GM18867 (cell line): ENCODE measurements around the gene IRF9.

Experiments
- ATAC-seq: cut with Tn5 transposase; IDR thresholded peaks from one replicate; pipeline ENCODE4 v1.9.1; 2021; ENCODE audit warnings: mild to moderate bottlenecking, moderate library complexity; ENCODE audit not compliant: unreplicated experiment

The IRF9 gene

GRCh38 chr14:24176599-24176998 is 15.5 kb downstream of the IRF9 start:
- no peak for ATAC-seq

- ATAC-seq = no peak
Measured at GRCh38 chr14:24177041-24177825, 16.2 kb downstream of the IRF9 start.

GRCh38 chr14:24177891-24178290 is 16.8 kb downstream of the IRF9 start:
- no peak for ATAC-seq

GRCh38 chr14:24178399-24179178 is 17.5 kb downstream of the IRF9 start:
- ATAC-seq = no peak

- ATAC-seq = no peak
Measured at GRCh38 chr14:24179294-24179960, 18.4 kb downstream of the IRF9 start.

GRCh38 chr14:24179961-24180796 is 19.1 kb downstream of the IRF9 start:
- no peak for ATAC-seq

- no peak for ATAC-seq
Measured at GRCh38 chr14:24181371-24182077, 20.5 kb downstream of the IRF9 start.

GRCh38 chr14:24182110-24182882 is 21.2 kb downstream of the IRF9 start:
- no peak for ATAC-seq

- ATAC-seq = no peak
Measured at GRCh38 chr14:24183014-24183481, 22.0 kb downstream of the IRF9 start.

GRCh38 chr14:24184104-24184970 is 23.3 kb downstream of the IRF9 start:
- no peak for ATAC-seq

- no peak for ATAC-seq
Measured at GRCh38 chr14:24185026-24185425, 24.0 kb downstream of the IRF9 start.

GRCh38 chr14:24185741-24186140 is 24.7 kb downstream of the IRF9 start:
- ATAC-seq = no peak

GRCh38 chr14:24186831-24187538 is 25.9 kb downstream of the IRF9 start:
- no peak for ATAC-seq

GRCh38 chr14:24187539-24187915 is 26.5 kb downstream of the IRF9 start:
- ATAC-seq = no peak

GRCh38 chr14:24188251-24189058 is 27.4 kb downstream of the IRF9 start, which contains the start of gene IPO4:
Gene IPO4 (minus strand): TSS chr14:24188816. CDS start chr14:24188787, 29 bp downstream.
- ATAC-seq = peak; percentile 89

GRCh38 chr14:24189059-24189375 is 28.0 kb downstream of the IRF9 start:
- no peak for ATAC-seq

- ATAC-seq = no peak
Measured at GRCh38 chr14:24189460-24189859, 28.4 kb downstream of the IRF9 start.
